Hematopoietic multipotent progenitor cell treated with erythropoietin and hydrocortisone succinate and interleukin-3 and kit ligand, for 4 days (in vitro differentiated cells): ENCODE data around the gene MED25.

ENCODE experiments used
- DNase-seq: peaks from one replicate; pipeline ENCODE4 v3.0.0-alpha.2; 2015

The MED25 gene

DNA sequence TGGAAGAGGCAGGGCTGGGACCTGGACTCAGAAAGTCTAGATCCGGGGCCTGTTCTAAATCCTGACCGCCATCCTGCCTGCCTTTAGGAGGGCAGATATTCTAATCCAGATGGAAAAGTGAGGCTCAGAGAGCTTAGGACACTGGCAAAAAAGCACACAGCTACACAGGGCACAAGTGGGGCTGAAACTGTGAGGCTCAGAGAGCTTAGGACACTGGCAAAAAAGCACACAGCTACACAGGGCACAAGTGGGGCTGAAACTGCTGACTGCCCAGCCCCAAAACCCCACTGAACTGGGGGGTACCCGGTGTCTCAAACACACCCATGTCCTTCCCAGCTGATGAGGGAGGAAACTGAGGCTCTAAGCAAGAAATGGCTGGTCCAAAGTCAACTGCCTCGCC, 57.1 kb downstream of the MED25 start:
- DNase-seq: no peak

DNA sequence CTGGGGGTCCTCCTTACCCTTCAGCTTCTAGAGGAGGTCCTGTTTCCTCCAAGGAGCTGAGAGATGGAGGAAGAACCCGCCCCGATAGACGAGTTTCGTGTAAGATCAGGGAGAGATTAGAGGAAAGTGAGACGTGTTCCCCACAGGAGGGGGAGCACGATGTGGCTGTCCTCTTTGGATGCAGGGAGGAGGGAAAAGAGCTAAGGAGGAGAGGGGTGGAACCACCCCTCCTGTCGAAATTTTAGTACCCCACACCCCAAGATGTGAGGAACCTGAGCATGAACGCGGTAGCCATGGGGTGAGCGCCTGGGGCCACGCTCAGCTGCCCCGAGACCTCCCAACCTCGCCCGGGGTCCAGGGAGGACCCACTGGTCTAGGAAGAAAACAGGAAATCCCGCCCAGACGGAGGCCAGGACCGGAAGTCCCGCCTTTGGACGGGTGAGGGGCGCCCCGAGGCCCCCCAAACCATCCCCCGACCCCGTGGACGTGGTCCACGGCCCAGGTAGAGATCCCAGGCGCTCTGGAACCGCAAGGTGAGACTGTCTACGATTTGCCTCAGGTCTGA, 57.9 kb downstream of the MED25 start:
- DNase-seq: peak; percentile 81

DNA sequence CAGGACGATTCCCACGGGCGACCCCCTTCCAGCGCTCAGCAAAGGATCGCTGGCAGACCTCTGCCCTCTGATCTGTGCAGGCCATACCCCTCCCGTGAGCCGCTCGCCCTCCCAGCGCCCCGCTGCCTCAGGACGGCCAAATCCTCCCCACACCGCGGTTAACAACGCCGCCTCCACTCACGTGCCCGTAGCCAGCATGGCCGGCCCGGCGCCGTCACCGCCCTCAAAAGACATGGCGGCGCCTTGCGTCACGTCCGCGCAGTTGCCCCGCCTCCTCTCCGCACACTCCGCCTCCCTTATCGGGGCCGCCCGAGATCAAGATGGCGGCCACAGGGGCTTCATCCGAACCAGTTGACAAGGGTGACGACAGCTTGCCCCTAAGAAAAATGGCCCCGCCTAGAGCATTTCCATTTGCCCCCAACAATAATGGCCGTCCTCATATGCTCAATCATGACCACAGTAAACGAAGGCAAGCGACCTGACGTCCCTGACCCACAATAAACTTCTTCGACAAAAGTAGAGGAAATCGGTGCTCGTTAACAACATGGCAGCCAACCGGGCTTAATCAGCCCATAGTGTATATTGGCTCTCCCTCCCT, 58.4 kb downstream of the MED25 start:
- DNase-seq: peak; percentile 99

DNA sequence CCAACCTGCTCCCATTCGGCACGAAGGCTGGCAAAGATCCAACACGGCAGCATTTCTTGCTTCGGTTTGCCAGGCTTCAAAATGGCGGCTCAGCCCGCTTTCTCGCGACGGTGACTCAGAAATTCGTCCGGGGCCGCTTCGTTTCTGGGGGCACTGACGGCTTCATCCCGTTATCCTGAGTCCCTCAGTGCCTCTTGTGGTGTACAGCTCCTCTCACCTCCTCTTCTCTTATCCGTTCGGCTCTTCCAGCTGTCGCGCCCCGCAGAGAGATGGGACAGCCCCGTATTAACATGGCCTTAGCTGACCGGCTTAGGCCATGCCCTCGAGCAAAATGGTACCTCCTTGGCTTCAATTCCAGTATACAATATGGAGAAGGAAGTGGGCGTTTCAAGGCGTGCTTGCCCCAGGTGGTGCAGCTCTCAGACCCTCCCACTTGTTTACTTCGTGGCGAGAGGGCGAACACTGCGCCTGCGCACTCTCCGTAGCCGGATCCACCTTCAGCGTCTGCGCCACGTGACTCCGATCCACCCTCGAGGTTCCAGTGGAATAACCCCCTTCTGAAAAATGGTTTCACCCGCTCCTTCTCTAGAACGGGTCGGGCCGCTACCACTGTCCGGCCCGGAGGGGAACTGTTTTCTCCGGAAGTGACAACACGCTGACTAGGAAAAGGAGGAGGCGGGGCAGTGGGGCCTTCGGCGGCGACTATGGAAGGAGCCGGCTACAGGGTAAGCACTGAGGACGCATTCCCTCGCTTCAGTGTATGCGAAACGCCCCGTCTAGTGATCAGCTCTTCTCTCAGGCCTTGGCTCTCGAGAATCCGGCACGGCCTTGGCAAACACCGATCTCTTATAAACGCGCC, 59.2 kb downstream of the MED25 start, which contains the start of the genes AKT1S1 and TBC1D17:
Gene AKT1S1, minus strand, starts transcription at position 336 of the 859 bp plus-strand sequence. CDS start 4,060 bp downstream, outside the sequence.
Gene TBC1D17, plus strand, starts transcription at position 683 of the 859 bp plus-strand sequence. Its CDS starts 22 bp downstream, at position 705.
- peak; percentile 100 for DNase-seq

DNA sequence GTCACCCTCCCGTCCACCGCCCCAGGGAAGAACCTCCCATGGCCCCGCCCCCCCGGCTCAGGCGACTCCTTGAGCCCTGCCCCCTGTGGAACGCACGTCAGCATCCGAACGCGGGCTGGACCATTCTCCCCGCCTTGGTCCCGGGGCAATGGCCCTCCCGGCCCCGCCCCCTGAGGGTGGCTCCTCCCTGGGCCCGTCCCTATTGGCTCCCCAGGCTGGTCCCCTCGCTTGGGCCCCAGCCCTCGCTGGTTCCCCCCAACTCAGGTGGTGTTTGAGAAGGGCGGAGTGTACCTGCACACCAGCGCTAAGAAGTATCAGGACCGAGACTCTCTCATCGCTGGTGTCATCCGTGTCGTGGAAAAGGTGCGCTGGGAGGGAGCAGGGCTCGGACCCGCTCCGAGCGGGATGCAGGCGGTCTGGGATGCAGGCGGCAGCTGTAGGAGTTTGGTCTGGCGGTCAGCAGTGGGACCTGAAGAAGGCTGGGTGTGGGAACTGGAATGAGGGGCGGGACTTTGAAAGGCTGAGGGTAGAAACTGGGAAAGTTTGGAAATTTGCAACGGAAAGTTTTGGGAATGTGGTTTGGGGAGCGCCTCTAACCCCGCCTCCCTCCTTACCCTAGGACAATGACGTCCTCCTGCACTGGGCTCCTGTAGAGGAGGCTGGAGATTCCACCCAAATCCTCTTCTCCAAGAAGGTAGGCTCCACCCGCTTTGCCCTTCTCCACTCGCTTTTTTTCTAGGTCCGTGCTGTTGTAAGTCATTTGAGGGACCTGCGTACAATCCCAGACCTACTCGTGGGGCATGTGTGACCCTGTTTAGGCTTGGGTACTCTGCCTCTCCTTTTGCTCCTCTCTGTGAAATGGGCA, 60.0 kb downstream of the MED25 start:
- peak; percentile 99 for DNase-seq

DNA sequence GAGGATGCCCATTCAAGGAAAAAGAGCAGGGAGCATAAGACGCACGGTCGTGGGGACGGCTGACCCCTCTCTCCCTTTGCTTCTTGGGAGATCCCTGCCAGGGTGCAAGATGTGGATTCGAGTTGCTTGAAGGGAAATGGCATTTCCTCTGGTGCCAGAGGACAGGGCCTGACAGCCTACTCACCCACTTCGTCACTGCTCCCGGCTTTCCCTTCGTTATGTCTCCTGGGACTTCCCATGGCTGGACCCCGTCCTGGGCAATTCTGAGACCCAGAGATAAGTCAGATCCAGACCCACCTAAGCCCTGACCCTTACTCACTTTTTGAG, 60.6 kb downstream of the MED25 start:
- DNase-seq: no peak

DNA sequence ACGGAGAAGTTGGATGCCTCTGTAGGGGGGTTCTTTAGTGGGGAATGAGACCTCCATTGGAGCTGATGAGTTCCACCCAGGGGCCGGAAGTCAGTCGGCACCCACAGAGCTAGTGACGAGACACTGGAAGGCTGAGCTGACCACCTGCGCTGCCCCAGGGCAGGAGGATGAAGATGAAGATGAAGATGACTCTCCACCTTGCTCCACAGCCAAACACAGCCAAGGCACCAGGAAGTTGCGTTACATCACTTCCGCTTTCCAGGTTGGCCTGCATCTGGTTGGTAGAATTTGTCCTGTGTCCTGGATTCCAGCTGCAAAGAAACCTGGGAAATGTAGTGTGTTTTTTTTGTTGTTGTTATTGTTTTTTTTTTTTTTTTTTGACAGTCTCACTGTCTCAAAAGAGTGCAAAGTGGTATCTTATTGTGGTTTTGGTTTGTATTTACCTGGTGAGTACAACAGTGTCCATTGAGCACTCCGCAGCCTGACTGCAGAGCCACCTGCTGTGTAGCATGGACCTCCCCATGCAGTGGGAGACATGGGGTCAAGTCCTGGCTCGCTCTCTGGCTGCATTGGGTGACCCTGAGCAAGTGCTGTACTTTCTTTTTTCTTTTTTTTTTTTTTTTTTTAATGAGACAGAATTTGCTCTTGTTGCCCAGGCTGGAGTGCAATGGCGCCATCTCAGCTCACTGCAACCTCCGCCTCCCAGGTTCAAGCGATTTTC, 61.3 kb downstream of the MED25 start:
- DNase-seq: peak; percentile 64

DNA sequence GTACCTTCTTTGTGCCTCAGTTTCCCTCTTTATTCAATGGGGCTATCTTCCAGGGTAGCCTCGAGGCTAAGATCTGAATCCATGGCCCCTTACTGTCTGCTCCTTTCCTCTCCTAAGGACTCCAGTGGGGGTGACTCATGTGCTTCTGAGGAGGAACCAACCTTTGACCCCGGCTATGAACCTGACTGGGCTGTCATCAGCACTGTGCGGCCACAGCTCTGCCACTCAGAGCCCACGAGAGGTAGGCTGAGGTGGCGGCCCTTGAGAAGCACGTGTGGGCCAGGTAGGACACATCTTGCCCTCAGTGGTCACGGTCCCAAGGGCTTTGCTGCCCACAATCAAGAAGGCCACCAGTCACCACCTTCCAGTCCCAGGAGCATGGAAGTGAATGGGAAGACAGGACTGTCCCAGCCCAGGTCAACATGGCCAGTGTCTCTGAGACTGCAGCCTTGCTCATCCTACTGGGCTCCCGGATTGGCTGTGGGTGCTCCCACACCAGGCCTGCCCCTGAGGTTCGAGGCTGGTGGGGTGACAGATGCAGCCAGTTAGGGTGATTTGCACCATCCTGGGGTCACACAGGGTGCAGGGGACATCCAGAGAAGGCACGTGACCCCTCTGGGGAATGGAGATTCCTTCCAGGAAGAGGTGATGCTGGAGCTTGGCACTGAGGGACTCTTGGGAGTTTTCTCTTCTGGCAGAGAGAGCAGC, 62.2 kb downstream of the MED25 start:
- DNase-seq: no peak

DNA sequence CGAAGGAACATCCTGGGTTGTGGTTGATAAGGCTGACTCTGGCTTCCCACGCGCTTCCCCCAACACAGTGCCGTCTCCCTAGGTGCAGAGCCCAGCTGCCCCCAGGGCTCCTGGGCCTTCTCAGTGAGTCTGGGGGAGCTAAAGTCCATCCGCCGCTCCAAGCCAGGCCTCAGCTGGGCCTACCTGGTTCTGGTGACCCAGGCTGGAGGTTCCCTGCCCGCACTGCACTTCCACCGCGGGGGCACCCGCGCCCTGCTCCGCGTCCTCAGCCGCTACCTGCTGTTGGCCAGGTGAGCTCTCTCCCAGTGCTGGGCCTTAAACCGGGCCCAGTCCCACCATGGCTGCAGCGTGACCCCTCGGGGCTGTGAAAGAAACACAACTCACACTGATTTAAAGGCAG, 63.1 kb downstream of the MED25 start:
- DNase-seq: no peak

DNA sequence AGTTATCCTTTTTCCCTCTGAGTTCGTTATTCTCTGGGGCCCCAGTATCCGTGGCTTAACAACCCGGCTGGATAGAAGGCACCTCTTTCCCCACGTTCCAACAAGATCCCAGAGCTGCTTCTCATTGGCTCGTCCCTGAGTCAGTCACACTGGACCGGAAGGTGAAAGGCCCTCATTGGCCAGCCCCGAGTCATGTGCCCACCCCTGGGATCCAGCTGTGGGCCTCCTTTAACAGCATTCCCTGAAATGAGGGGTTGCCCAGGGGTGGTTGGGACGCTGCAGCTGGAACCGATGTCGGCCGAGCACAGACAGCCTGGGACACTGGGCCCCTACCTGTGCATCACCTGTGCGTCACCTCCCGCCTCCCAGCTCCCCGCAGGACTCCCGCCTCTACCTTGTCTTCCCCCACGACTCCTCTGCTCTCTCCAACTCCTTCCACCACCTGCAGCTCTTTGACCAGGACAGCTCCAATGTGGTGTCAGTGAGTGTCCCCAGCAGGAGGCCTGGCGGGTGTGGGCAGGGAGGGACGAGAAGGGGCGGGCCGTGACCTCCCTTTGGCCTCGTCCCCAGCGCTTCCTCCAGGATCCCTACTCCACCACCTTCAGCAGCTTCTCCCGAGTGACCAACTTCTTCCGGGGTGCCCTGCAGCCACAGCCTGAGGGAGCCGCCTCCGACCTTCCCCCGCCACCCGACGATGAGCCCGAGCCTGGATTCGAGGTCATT, 63.7 kb downstream of the MED25 start:
- no peak for DNase-seq

DNA sequence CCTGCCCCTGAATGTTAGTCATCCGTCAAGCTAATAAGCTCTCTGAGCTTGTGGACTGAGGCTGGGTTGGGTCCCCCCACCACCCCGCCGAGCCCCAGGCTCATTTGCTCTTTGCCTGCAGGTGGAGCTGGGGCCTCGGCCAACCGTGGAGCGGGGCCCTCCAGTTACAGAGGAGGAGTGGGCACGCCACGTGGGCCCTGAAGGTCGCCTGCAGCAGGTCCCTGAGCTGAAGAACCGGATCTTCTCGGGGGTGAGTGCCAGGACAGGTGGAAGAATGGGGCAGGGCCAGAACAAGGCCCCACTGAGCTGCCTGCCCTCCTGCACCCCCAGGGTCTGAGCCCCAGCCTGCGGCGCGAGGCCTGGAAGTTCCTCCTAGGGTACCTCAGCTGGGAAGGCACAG, 64.6 kb downstream of the MED25 start:
- DNase-seq: no peak

DNA sequence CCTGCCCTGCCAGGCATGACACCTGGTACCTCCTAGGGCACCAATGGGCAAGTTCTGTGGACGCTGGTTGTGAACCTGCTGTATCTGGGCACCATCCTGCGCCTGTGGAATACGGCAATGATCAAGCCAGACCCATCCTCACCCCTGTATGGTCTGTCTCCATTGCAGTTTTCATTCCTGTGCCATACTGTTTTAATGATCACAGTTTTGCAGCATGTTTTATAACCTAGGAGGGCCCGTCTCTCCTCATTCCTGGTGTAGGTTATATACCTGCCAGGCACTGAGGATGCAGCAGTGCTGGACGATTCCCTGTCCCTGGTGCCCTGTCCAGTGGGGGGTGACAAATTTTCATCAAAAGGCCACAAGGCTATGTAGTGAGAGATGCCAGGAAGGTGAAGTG, 65.0 kb downstream of the MED25 start:
- DNase-seq: no peak

DNA sequence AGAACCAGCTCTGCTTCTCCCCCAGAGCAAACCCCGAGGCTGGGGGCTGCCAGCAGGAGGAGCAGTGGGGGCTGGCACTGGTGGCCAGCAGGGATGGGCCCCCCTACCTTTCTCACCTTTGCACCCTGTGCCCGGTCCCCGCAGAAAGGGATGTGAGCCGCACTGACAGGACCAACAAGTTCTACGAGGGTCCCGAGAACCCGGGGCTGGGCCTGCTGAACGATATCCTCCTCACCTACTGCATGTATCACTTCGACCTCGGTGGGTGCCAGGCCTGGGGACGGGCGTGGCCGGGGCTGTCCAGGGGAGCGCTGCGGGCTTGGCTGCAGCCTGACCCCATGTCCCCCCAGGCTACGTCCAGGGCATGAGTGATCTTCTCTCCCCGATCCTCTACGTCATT, 66.0 kb downstream of the MED25 start:
- no peak for DNase-seq

DNA sequence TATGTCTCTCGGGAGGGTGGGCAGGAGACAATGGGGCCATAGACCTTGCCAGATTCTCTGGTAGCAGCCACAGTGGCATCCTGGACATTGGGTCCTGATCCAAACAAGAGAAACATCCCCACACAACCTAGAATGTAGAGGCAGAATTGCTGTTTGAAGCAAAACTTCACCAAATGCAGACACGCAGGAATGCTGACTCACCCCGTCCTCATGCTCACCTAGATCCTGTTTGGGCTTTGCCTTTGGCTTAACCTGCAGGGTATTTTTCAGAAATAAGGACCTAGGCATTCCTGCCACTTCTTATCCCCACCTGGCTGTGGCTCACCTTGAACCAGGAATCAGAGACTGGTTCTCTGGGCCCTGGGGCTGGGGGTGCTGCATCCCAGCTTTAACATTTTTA, 66.7 kb downstream of the MED25 start:
- no peak for DNase-seq
